Right ventricle myocardium inferior (tissue), 1 donor: ENCODE measurements around the gene HMMR. TPM values are rescaled to one million over a fixed set of nuclear protein-coding genes. Genes with fewer than 3 reads are reported as not detected.

Experiments
- ATAC-seq: fragments of 200-7000 bp; cut with Tn5 transposase; one replicate; pipeline ENCODE4 v1.9.1; 2020; ENCODE audit warnings: mild to moderate bottlenecking, moderate library complexity
- DNase-seq: peaks from one replicate; pipeline ENCODE4 v3.0.0; 2021; ENCODE audit errors: missing footprints
- intact Hi-C: fragments of 100-400 bp; cut with DNase I; formaldehyde crosslinking; loops from one replicate; pipeline ENCODE4 v1.11.0; 2022
- total RNA-seq: library from RNA; stranded (reverse); fragmentation: NEBNext Ultra II Directional; extraction: Animal tissue kit (Norgen Biotek cat#: 25700); gene quantifications from one replicate; pipeline ENCODE4 v1.2.1, GENCODE V29; 2021
- donor health status: DM: no; HTN: yes; CAD: no; lungs with severe emphysema.

HMMR gene
- total RNA-seq, 1 donor from 2014 or later, result 0.92 TPM

DNA sequence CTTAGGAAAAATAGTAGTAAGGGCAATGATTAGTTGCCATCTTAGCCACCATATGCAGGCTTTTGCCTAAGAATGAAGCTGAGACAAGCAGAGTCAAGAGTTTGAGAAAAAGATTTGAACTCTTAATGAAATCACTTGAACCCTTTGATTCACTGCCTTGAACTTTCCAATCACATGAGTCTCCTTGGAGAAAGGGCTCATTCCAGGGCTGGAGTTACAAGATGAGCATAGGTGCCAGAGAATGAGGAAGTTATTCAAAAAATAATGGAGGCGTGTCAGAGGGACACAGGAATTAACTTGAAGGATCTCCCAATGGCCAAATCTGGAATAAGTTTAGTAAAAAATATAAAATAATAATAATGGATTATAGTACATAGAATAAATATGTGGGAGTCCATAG is 80.3 kb downstream of the HMMR start:
- ATAC-seq, result no peak
- no peak for DNase-seq
- intact Hi-C loops, result no loop called here

Other genes starting within 250 kb of the HMMR start
- 94.2 TPM for gene CCNG1, start 23.0 kb upstream of the HMMR start, total RNA-seq
- 11.8 TPM for gene NUDCD2, start 530 bp upstream of the HMMR start, total RNA-seq
- gene MAT2B, start 45.0 kb downstream of the HMMR start, total RNA-seq, result 59.1 TPM